ENCODE results near the gene SEZ6L2. TPM values are rescaled to one million over a fixed set of nuclear protein-coding genes. Genes with fewer than 3 reads are reported as not detected.
A peak's percentile ranks its signal among the peaks of the same experiment; 100 is the strongest.

SEZ6L2 gene
- total RNA-seq, 6 experiments from 2014 or later = 1.5 to 4.5 (median 3.9) TPM

DNA sequence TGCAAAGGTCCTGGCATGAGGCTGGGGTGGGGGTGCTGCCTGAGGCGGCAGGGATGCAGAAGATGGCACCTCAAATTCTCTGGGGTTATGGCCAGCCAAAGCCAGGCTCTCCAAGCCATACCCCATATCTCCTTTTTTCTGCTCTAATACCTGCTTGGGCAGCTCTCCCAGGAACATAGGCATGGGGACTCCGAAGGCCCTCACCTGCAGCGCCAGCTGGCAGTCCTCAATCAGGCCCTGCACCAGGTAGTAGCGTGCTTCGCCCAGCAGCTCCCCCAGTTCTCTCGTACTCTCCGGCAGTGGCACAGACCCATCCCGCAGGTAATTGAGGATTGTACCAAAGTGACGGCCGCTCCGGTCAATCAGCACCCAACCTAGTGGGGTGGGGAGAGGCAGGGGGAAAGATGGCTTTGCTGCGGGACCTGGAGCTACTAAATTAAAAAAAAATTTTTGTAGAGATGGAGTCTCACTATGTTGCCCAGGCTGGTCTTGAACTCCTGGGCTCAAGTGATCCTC lies 23.7 kb upstream of the SEZ6L2 start:
- no peak for DNase-seq
- no peak overlapping the region for H3K27ac Mint-ChIP-seq
- no peaks in the 10 kb centered on the region for H3K9me3 Mint-ChIP-seq
- peaks cover 47% of the 10 kb centered on the region for H3K4me1 Mint-ChIP-seq (ENCODE audit: low read depth)
- peaks cover 17% of the 10 kb centered on the region; the same call in 1 of the 2 replicates for H3K36me3 Mint-ChIP-seq (ENCODE audit: low read depth)
- no peak for TF ChIP-seq CTCF (IDR thresholded peaks at IDR 0.05)
- no peak overlapping the region for H3K4me3 Mint-ChIP-seq
- peaks cover 3% of the 10 kb centered on the region; the same call in 1 of the 2 replicates for H3K27me3 Mint-ChIP-seq (ENCODE audit: insufficient read depth)

DNA sequence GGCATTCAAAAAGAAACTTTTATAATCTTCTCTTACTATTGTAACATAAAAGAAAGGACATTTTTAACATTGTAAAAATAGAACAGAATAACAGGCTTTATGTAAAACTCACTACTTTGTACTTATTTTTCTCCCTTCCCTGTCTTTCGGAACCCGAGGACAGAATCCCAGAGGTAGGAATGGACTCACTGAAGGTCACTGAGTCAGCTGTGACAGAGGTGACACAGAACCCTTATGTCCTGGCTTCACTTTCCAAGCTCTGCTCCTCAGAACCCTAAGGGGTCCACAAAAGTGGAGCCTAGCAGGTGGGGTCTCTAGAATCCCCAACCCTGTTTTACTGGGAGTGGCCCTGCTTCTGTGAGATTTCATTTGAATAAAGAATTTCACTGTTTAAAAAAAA lies 23.0 kb upstream of the SEZ6L2 start:
- Mint-ChIP-seq H3K36me3 (ENCODE audit: low read depth) (peaks cover 17% of the 10 kb centered on the region; the same call in 1 of the 2 replicates), H3K9me3 (no peaks in the 10 kb centered on the region), H3K4me3 (no peak overlapping the region), H3K27me3 (ENCODE audit: insufficient read depth) (peaks cover 3% of the 10 kb centered on the region; the same call in 1 of the 2 replicates), H3K27ac (no peak overlapping the region), H3K4me1 (ENCODE audit: low read depth) (peaks cover 39% of the 10 kb centered on the region)
- DNase-seq = no peak
- no peak for TF ChIP-seq CTCF (IDR thresholded peaks at IDR 0.05)

DNA sequence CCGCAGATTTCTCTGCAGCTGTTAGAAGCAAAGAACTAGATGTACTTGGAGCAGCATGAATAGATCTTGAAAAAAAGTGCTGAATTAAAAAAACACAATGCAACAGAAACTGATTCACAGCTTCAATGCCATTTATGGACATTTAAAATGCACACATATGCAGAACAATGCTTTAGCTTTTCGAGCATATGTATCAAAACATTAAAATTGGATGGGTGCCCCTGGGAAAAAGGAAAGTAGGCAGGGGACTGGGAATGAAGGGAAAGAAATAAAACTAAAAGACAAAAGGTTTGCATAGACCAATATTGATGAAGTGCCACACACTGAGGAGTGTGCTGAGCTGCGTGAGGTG lies 21.7 kb upstream of the SEZ6L2 start:
- H3K27ac Mint-ChIP-seq = no peak overlapping the region
- H3K4me1 Mint-ChIP-seq (ENCODE audit: low read depth) = peaks cover 27% of the 10 kb centered on the region
- H3K4me3 Mint-ChIP-seq = no peak overlapping the region
- H3K9me3 Mint-ChIP-seq = no peaks in the 10 kb centered on the region
- H3K36me3 Mint-ChIP-seq (ENCODE audit: low read depth) = peaks cover 17% of the 10 kb centered on the region; the same call in 1 of the 2 replicates
- DNase-seq = no peak
- no peaks in the 10 kb centered on the region; the same call in 1 of the 2 replicates for H3K27me3 Mint-ChIP-seq (ENCODE audit: insufficient read depth)
- no peak for TF ChIP-seq CTCF (IDR thresholded peaks at IDR 0.05)

DNA sequence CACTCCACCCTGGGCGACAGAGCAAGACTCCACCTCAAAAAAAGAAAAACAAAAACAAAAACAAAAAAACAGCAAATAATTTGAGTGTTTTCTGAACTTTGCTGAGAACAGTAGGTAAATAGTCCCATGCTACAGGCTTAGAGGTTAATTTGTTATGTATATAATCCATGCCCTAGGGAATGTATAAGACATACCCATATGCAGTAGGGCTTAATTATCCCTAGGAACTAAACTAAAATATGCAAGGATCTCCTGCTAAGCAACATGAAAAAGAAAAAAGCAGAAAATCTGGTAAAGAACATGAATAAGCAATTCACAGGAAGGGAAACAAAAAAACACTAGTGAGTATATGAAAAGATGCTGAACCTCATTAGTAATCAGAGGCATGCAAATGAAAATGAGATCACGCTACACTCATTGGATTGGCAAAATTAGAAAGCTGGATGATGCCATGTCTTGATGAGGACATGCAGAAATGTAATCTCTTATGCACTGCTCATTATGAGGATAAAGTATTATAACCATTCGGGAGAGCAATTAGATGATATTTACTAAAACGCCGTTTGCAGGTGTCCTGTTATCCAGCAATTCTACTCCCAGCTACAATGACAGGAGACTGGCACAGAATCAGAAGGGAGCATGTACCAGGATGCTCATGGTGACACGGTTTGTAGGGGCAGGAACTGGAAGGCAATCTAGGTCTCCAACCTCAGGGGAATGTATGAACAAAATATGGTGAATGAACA lies 21.1 kb upstream of the SEZ6L2 start:
- Mint-ChIP-seq H3K27me3 (ENCODE audit: insufficient read depth) (no peaks in the 10 kb centered on the region; the same call in 1 of the 2 replicates), H3K36me3 (ENCODE audit: low read depth) (peaks cover 21% of the 10 kb centered on the region; the same call in 1 of the 2 replicates), H3K9me3 (no peaks in the 10 kb centered on the region), H3K27ac (no peak overlapping the region), H3K4me1 (ENCODE audit: low read depth) (peaks cover 27% of the 10 kb centered on the region), H3K4me3 (no peak overlapping the region)
- no peak for TF ChIP-seq CTCF (IDR thresholded peaks at IDR 0.05)
- DNase-seq = no peak

GRCh38 chr16:29916979-29917378 lies 17.6 kb upstream of the SEZ6L2 start:
- peak; percentile 32 for TF ChIP-seq CTCF (IDR thresholded peaks at IDR 0.05)

More at GRCh38 chr16:29916979-29917378, 17.6 kb upstream of the SEZ6L2 start:
- Mint-ChIP-seq H3K27me3 (ENCODE audit: insufficient read depth) (no peaks in the 10 kb centered on the region), H3K4me3 (no peak overlapping the region), H3K4me1 (ENCODE audit: low read depth) (peaks cover 8% of the 10 kb centered on the region; the same call in 1 of the 2 replicates), H3K27ac (no peak overlapping the region), H3K9me3 (no peaks in the 10 kb centered on the region), H3K36me3 (ENCODE audit: low read depth) (peaks cover 22% of the 10 kb centered on the region; the same call in 1 of the 2 replicates)
- DNase-seq = no peak
